ENCODE results near the gene TEPSIN. TPM values are rescaled to one million over a fixed set of nuclear protein-coding genes. Genes with fewer than 3 reads are reported as not detected.
A peak's percentile ranks its signal among the peaks of the same experiment; 100 is the strongest.

Gene TEPSIN
- total and polyA plus RNA-seq, 2 of the 13 experiments (the other 11 are each of a cell fraction or from before 2014, with no cell fraction given) = 16.1 to 18.8 TPM

- FAIRE-seq = no peak
- Histone ChIP-seq H3K9me3 (ENCODE audit: low read length) (no peaks in the 10 kb centered on the region), H4K20me1 (ENCODE audit: insufficient read depth, low read length) (no peaks in the 10 kb centered on the region), H3K27ac (ENCODE audit: extremely low read length, insufficient read depth, low read length) (no peak overlapping the region), H3K79me2 (ENCODE audit: insufficient read depth, low read length) (no peaks in the 10 kb centered on the region), H3K4me3 (replicated peaks in 1 of 3; ENCODE audit: insufficient read depth in 1 of 3, low read depth in 2 of 3, low read length in 3 of 3) (no peak overlapping the region), H2AFZ (ENCODE audit: low read length) (no peak overlapping the region), H3K4me1 (ENCODE audit: insufficient read depth, low read length) (peaks cover 42% of the 10 kb centered on the region), H3K9ac (ENCODE audit: insufficient read depth, low read depth, low read length) (no peak overlapping the region), H3K27me3 (ENCODE audit: control insufficient read depth in 1 of 2, insufficient read depth in 2 of 2, low read length in 2 of 2) (peaks cover 20 to 52% of the 10 kb centered on the region in 2 experiments), H3K36me3 (replicated peaks in 1 of 2; ENCODE audit: control insufficient read depth in 1 of 2, insufficient read depth in 2 of 2, low read length in 2 of 2) (no peaks in the 10 kb centered on the region), H3K4me2 (ENCODE audit: low read depth, low read length) (no peak overlapping the region)
- intact Hi-C loops (cut with micrococcal nuclease; ENCODE audit: unreplicated experiment) (no loop called here), in situ Hi-C loops (cut with HindIII; ENCODE audit: extremely low pct_ligation_motif_present, low pct_unique_long_range_greater_than_20kb) (no loop called here)
- ATAC-seq = no peak
- no TSS peak for BruUV-seq (replicated peaks)
- CTCF ChIA-PET (ENCODE audit: low intra/inter-chr PET ratio, low total read pairs) = no interaction called here
- 77% methylated on average over 11 of the region's 11 CpGs for WGBS (ENCODE audit: low lambda C conversion rate)
- DNase-seq (ENCODE audit: low spot score) = no peak
- TF ChIP-seq ZNF460 (CRISPR knock-in tag; IDR thresholded peaks at IDR 0.05; ENCODE audit: borderline replicate concordance) (no peak), ZNF12 (CRISPR knock-in tag; IDR thresholded peaks at IDR 0.05) (peak; percentile 99)
- POLR2A ChIA-PET = no interaction called here
These were observed 55.0 kb downstream of the TEPSIN start for GRCh38 chr17:81183807-81184206.

- Histone ChIP-seq H3K9ac (ENCODE audit: insufficient read depth, low read depth, low read length) (no peak overlapping the region), H3K27ac (ENCODE audit: extremely low read length, insufficient read depth, low read length) (no peak overlapping the region), H2AFZ (ENCODE audit: low read length) (no peak overlapping the region), H3K4me1 (ENCODE audit: insufficient read depth, low read length) (peaks cover 47% of the 10 kb centered on the region), H3K79me2 (ENCODE audit: insufficient read depth, low read length) (no peaks in the 10 kb centered on the region), H3K9me3 (ENCODE audit: low read length) (no peaks in the 10 kb centered on the region), H3K4me2 (ENCODE audit: low read depth, low read length) (no peak overlapping the region), H4K20me1 (ENCODE audit: insufficient read depth, low read length) (no peaks in the 10 kb centered on the region), H3K27me3 (ENCODE audit: control insufficient read depth in 1 of 2, insufficient read depth in 2 of 2, low read length in 2 of 2) (peaks cover 22 to 52% of the 10 kb centered on the region in 2 experiments), H3K4me3 (replicated peaks in 1 of 3; ENCODE audit: insufficient read depth in 1 of 3, low read depth in 2 of 3, low read length in 3 of 3) (no peak overlapping the region), H3K36me3 (replicated peaks in 1 of 2; ENCODE audit: control insufficient read depth in 1 of 2, insufficient read depth in 2 of 2, low read length in 2 of 2) (no peaks in the 10 kb centered on the region)
- ChIA-PET CTCF (ENCODE audit: low intra/inter-chr PET ratio, low total read pairs) (no interaction called here), POLR2A (no interaction called here)
- in situ Hi-C loops (cut with HindIII; ENCODE audit: extremely low pct_ligation_motif_present, low pct_unique_long_range_greater_than_20kb) = no loop called here
- ATAC-seq (no peak; the same call in 2 of the 3 replicates), DNase-seq (ENCODE audit: low spot score) (no peak), FAIRE-seq (no peak)
- TF ChIP-seq GPN1 (CRISPR knock-in tag; IDR thresholded peaks at IDR 0.05; ENCODE audit: borderline replicate concordance) = no peak
- TF ChIP-seq ZNF775 (CRISPR knock-in tag; IDR thresholded peaks at IDR 0.05; ENCODE audit: borderline replicate concordance) = no peak
- no peak for TF ChIP-seq ZNF780A (CRISPR knock-in tag; IDR thresholded peaks at IDR 0.05)
- no peak for TF ChIP-seq FOXP1 (IDR thresholded peaks at IDR 0.05)
- TF ChIP-seq FOXP1 (CRISPR knock-in tag; IDR thresholded peaks at IDR 0.05) = no peak
- TF ChIP-seq MAZ (IDR thresholded peaks at IDR 0.05; ENCODE audit: borderline replicate concordance, low read depth, low read length) = no peak
- no peak for TF ChIP-seq MAZ (CRISPR knock-in tag; IDR thresholded peaks at IDR 0.05; ENCODE audit: low read depth)
- TF ChIP-seq, protein P1, sequence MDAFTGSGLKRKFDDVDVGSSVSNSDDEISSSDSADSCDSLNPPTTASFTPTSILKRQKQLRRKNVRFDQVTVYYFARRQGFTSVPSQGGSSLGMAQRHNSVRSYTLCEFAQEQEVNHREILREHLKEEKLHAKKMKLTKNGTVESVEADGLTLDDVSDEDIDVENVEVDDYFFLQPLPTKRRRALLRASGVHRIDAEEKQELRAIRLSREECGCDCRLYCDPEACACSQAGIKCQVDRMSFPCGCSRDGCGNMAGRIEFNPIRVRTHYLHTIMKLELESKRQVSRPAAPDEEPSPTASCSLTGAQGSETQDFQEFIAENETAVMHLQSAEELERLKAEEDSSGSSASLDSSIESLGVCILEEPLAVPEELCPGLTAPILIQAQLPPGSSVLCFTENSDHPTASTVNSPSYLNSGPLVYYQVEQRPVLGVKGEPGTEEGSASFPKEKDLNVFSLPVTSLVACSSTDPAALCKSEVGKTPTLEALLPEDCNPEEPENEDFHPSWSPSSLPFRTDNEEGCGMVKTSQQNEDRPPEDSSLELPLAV (CRISPR knock-in tag; conservative IDR thresholded peaks at IDR 0.05; ENCODE audit: low read depth) = no peak
- intact Hi-C loops (cut with micrococcal nuclease; ENCODE audit: unreplicated experiment) = no loop called here
- 75% methylated on average over 4 of the region's 10 CpGs for WGBS (ENCODE audit: low lambda C conversion rate)
- no TSS peak for BruUV-seq (replicated peaks)
These were observed 55.5 kb downstream of the TEPSIN start for GRCh38 chr17:81183316-81183715.
